GM21360 (cell line): ENCODE data around the gene SEMA6B.

Source experiments
- ATAC-seq: cut with Tn5 transposase; IDR thresholded peaks from one replicate; pipeline ENCODE4 v1.9.1; 2021; ENCODE audit warnings: mild to moderate bottlenecking, moderate library complexity; ENCODE audit not compliant: unreplicated experiment

Gene SEMA6B

GRCh38 chr19:4510435-4511255, 48.8 kb downstream of the SEMA6B start:
- no peak for ATAC-seq

GRCh38 chr19:4508698-4509097, 50.8 kb downstream of the SEMA6B start:
- no peak for ATAC-seq

- no peak for ATAC-seq
These were observed 51.7 kb downstream of the SEMA6B start for GRCh38 chr19:4507804-4508203.

- ATAC-seq = no peak
These were observed 52.4 kb downstream of the SEMA6B start for GRCh38 chr19:4507150-4507452.

- no peak for ATAC-seq
These were observed 52.9 kb downstream of the SEMA6B start for GRCh38 chr19:4506449-4507149.

GRCh38 chr19:4505570-4506448, 53.7 kb downstream of the SEMA6B start:
- ATAC-seq = no peak

- ATAC-seq = no peak
These were observed 54.5 kb downstream of the SEMA6B start for GRCh38 chr19:4504891-4505569.

- no peak for ATAC-seq
These were observed 55.2 kb downstream of the SEMA6B start for GRCh38 chr19:4504297-4504701.

- ATAC-seq = no peak
These were observed 55.7 kb downstream of the SEMA6B start for GRCh38 chr19:4503825-4504170.

- no peak for ATAC-seq
These were observed 56.2 kb downstream of the SEMA6B start for GRCh38 chr19:4503132-4503824.

- no peak for ATAC-seq
These were observed 57.0 kb downstream of the SEMA6B start for GRCh38 chr19:4502282-4503131.

- ATAC-seq = no peak
These were observed 57.8 kb downstream of the SEMA6B start for GRCh38 chr19:4501691-4502090.

- ATAC-seq = no peak
These were observed 58.5 kb downstream of the SEMA6B start for GRCh38 chr19:4500841-4501591.

- no peak for ATAC-seq
These were observed 59.6 kb downstream of the SEMA6B start for GRCh38 chr19:4499855-4500254.

GRCh38 chr19:4499318-4499717, 60.2 kb downstream of the SEMA6B start:
- ATAC-seq = no peak

GRCh38 chr19:4498694-4499093, 60.8 kb downstream of the SEMA6B start:
- no peak for ATAC-seq

- ATAC-seq = no peak
These were observed 61.6 kb downstream of the SEMA6B start for GRCh38 chr19:4497770-4498389.

GRCh38 chr19:4496304-4496703, 63.2 kb downstream of the SEMA6B start:
- no peak for ATAC-seq
